NCI-H446 (cell line): ENCODE data around the gene FIG4.
"Not testable (repeated sequence)": the region's sequence is repeated elsewhere in the genome, so short reads cannot be mapped to it uniquely, and the experiment has no call there.

Source experiments
- DNase-seq, 2 experiments: peaks; one replicate each; lab custom pipeline; 2025; lab: John Stamatoyannopoulos, UW

Gene FIG4

GRCh38 chr6:109760208-109760607, 69.1 kb downstream of the FIG4 start:
- no peak for DNase-seq

DNA sequence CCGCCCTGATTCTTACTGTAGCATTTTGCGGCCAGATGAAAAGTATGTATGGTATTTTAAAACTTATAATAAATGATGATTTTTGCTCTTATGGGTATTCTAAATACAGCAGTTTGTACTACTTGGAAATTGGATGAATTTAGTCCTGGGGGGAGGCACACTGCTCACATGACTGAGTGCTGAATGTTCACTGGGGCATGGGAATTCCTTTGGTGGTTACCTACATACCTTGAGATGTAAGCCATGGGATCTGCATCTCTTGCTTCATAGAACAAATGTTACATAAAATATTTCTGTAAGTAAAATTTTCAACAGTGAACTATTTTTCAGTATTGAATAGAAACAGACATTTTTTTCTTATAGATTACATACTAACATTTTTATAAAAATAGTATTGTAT, 71.1 kb downstream of the FIG4 start:
- no peak for DNase-seq

- DNase-seq = no peak
Observed at GRCh38 chr6:109762769-109763441, 71.8 kb downstream of the FIG4 start.

DNA sequence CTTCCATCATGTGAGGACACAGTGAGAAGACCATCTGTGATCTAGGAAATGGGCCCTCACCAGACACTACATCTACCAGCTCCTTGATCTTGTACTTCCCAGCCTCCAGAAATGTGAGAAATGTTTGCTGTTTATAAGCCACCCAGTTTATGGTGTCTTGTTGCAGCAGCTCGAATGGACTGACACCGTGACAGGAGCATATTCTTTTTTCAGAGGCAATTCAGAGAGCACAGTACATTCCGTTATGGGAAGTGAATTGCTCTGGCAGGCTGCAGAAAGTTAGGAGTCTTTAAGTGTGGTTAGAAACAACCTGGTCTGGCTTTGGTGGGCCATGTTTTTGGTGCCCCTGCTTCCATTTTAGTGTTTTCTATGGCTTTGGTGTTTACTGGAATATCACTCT, 75.1 kb downstream of the FIG4 start:
- no peak for DNase-seq

- no peak for DNase-seq
Observed at GRCh38 chr6:109767961-109768360, 76.9 kb downstream of the FIG4 start.

DNA sequence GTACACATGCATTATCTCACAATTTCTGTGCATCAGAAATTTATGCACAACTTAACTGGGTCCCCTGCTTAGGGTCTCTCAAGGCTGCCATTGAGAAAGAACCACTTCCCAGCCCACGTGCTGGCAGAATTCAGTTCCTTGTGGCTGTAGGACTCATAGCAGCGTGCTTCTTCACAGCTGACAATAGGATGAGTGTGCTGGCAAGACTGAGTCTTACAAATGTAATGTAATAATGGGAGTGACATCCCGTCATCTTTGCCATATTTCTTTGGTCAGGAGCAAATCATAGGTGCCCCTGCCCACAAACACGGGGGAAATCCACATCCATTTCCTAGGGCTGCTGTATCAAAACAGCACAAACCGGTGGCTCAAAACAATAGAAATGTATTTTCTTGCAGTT, 77.4 kb downstream of the FIG4 start:
- DNase-seq = no peak

GRCh38 chr6:109769213-109769612, 78.1 kb downstream of the FIG4 start:
- no peak for DNase-seq

GRCh38 chr6:109770047-109770446, 79.0 kb downstream of the FIG4 start:
- DNase-seq = no peak

DNA sequence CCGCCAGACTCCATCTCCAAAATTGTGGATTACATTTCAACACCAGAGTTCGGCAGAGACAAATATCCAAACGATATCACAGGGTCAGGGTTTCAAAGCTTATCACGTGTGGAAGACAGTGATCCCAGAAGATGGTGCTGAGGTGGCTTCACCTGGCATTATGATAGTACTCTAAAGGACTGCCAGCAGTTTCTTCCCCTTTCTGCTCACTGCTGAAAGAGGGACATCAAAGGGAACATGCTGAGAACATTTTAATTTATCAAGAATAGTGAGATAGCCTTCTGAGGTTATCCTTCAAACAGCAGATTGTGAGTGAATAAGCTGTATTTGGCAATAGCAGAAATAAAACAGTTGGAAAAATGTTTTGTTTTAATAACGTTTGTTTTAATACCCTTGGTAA, 79.7 kb downstream of the FIG4 start:
- DNase-seq = no peak

DNA sequence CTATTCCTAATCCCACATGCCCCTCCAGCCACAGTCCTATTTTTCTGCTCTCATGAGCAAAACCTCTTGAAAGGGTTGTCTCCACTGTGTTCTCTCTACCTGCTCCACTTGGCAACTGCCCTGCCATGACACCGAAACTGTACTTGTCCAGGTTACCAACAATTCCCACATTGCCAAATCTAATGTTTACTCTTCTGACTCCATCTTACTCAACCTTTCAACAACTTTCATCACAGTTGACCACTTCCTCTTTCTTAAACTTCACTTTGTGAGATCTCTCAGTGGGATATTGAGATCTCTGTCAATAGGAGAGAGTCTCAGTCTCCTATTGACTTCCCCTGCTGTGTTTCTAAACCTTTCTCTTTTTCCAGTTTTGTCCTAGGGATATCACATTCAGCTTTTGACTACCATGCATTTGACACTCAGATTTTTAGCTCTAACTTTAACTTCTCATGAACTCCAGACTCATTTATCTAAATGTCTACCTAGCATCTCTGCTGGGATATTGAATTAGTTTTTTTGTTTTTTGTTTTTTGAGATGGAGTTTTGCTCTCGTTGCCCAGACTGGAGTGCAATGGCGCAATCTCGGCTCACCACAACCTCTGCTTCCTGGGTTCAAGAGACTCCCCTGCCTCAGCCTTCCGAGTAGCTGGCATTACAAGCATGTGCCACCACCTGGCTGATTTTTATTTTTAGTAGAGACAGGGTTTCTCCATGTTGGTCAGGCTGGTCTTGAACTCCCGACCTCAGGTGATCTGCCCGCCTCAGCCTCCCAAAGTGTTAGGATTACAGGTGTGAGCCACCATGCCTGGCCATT, 81.1 kb downstream of the FIG4 start:
- not testable (repeated sequence) for DNase-seq

DNA sequence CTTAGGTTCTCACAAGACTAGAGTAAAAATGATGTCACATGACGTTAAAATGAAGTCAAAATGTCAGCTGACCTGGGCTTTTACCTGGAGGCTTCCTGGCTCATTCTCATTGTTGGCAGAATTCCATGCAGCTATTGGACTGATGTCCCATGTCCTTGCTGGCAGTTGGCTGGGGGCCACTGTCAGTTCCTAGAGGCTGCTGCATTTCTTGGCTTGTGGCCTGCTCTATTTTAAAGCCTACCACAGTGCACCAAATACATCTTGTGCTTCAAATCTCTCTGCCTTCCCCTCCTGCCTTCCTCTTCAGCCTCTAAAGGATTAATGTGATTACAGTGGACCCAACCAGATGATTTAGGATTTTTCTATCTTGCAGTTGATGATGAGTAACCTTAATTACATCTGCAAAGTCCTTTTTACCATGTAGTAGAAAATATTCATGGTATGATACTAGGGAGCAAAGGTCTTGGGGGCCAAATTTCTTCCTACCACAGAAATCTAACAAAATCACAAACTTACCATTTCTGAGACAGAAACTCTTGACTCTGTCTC, 81.9 kb downstream of the FIG4 start:
- DNase-seq = no peak

- no peak for DNase-seq
Observed at GRCh38 chr6:109781001-109781400, 89.9 kb downstream of the FIG4 start.

DNA sequence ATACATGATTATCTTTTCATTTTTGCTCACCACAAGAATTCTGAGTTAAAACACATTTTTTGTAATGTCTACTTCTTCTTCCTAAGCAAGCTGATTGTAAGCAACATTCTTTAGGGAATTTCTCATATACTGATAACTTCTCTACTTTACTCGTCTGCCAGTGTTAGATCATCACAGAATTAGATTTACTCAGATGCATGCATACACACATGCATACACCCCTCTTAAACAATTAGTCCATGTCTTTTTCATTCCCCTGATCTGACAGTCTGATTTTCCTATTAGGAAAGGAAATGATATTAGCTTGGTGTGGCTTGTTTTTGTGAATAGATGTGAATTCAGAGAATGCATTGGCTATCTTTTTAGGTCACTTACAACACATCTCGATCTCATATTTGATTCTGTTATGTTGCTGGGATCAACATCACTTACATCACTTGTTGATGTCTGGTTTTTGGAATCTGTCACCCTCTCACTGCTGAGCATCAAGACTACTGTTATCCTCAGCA, 91.4 kb downstream of the FIG4 start:
- no peak for DNase-seq

DNA sequence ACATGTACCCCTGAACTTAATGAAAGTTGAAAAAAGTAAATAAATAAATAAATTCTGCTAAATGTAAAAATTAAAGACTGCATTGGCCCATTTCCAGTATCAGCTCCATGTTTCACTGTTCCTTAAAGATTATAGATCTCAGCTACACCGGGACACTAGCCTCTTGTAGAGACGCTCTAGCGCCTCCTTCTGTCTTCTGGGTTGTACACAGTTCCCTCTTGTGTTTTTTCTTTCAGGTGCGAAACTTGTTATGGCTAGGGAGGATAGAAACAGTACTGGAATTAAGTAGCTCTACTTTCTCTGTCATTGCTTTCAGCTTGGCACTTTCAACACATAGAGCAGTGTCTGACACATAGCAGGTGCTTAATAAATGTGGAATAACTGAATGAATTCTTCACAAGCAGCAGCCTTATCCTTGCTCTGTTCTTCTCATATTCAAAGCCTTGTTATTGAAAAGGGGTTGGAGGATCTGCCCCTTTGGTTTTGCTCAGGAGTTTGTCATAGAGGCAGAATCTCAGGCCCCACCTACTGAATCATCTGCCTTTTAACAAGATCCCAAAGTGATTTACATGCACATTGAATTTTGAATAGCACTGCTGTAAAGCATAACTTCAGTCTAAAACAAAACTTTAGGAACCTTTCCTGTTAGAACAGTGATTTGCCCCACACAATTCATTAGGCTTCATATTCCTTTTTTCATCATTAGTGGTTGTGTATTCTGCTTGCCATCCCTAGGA, 92.3 kb downstream of the FIG4 start:
- DNase-seq = no peak

DNA sequence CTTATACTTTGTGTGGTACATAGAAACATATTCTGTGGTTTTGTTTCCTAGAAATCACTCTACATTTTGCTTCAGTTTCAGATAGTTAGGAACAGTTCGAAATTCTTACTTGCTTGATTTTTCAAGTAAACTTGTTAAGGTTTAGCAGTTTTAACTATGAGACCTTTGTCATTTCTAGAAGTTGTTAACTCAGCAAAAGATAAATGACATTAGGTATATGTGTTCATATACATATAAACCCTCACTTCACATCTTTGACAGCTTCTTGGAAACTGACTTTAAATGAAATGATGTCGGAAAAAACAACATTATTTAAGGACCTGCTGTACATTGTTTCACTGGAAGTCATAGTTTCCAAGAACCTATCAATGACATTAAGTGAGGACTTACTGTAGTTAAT, 96.2 kb downstream of the FIG4 start:
- DNase-seq = no peak

DNA sequence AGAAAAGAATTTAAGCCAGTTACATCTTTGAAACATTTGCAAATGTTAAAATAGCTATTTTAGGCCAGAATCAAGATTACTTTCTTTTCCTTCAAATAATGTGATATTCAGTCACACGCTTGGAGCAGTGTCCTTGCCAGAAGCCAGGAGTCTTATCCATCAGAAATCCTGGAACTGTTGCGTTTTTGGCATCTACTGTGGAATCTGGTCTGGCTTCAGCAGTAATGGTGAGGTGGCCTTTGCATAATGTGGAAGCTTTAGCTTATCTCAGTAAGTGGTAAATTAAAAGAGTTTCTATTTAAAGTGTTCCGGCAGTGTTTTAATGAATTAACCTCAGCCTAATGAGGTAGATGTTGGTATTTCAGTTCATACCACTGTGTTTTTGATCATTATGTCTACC, 97.6 kb downstream of the FIG4 start:
- no peak for DNase-seq

GRCh38 chr6:109790131-109790530, 99.0 kb downstream of the FIG4 start:
- DNase-seq = no peak

GRCh38 chr6:109791301-109791700, 100.2 kb downstream of the FIG4 start:
- DNase-seq = no peak

- no peak for DNase-seq
Observed at GRCh38 chr6:109793021-109793420, 101.9 kb downstream of the FIG4 start.

- peak in 1 of 2 experiments; percentile 58 for DNase-seq
Observed at GRCh38 chr6:109793792-109794191, 102.7 kb downstream of the FIG4 start.

- no peak for DNase-seq
Observed at GRCh38 chr6:109794201-109794923, 103.3 kb downstream of the FIG4 start.
